ENCODE results near the gene SORCS2. TPM values are rescaled to one million over a fixed set of nuclear protein-coding genes. Genes with fewer than 3 reads are reported as not detected.

SORCS2 gene
- total and polyA plus RNA-seq, 2 of the 8 experiments (the other 6 are each of a cell fraction or from before 2014, with no cell fraction given) = 0.36 to 1.8 TPM

GRCh38 chr4:7535094-7535493, 342.8 kb downstream of the SORCS2 start:
- no peak for DNase-seq (ENCODE audit: low read depth in 1 of 2, low spot score in 2 of 2)
- Histone ChIP-seq H3K79me2 (ENCODE audit: control insufficient read depth in 1 of 2, insufficient read depth in 2 of 2, low read length in 2 of 2) (no peaks in the 10 kb centered on the region), H2BK20ac (ENCODE audit: low read length) (no peak overlapping the region), H3K4me3 (ENCODE audit: extremely low read depth in 1 of 4, insufficient read depth in 2 of 4, low read depth in 3 of 4, low read length in 4 of 4) (no peak overlapping the region), H3K79me1 (ENCODE audit: low read depth, low read length) (no peaks in the 10 kb centered on the region), H3K27ac (ENCODE audit: low read depth, low read length) (no peak overlapping the region), H2BK5ac (ENCODE audit: low read depth, low read length) (no peak overlapping the region), H3K18ac (ENCODE audit: extremely low read depth, low read length) (no peak overlapping the region), H3K4me2 (ENCODE audit: insufficient read depth in 1 of 2, low read depth in 2 of 2, low read length in 2 of 2) (no peak overlapping the region), H3K27me3 (replicated peaks in 1 of 4; ENCODE audit: control insufficient read depth in 3 of 4, extremely low read depth in 1 of 4, insufficient read depth in 3 of 4, low read length in 3 of 4) (no peaks in the 10 kb centered on the region), H4K20me1 (replicated peaks in 1 of 2; ENCODE audit: control insufficient read depth in 1 of 2, insufficient read depth in 2 of 2, low read length in 2 of 2) (no peaks in the 10 kb centered on the region), H3K56ac (replicated peaks; ENCODE audit: insufficient read length, low read depth, low read length) (no peak overlapping the region), H4K8ac (ENCODE audit: extremely low read depth, insufficient read depth, low read length) (no peak overlapping the region), H3K23ac (ENCODE audit: insufficient read length) (no peak overlapping the region), H2BK12ac (ENCODE audit: low read depth, low read length) (no peak overlapping the region), H2BK120ac (replicated peaks; ENCODE audit: low read depth, low read length) (no peak overlapping the region), H2AFZ (ENCODE audit: low read length) (no peak overlapping the region), H2BK15ac (ENCODE audit: low read length) (no peak overlapping the region), H3K9me3 (ENCODE audit: insufficient read depth in 2 of 2, low read depth in 1 of 2, low read length in 1 of 2) (peaks cover 2 to 6% of the 10 kb centered on the region in 2 experiments; a peak in 2 of 4 replicates), H2AK5ac (ENCODE audit: low read depth, low read length) (no peak overlapping the region), H3K23me2 (ENCODE audit: low read depth, low read length) (no peaks in the 10 kb centered on the region), H3K9ac (replicated peaks in 1 of 4; ENCODE audit: extremely low read depth in 1 of 4, low read depth in 3 of 4, low read length in 3 of 4) (no peak overlapping the region), H3K4ac (replicated peaks; ENCODE audit: insufficient read length, low read depth, low read length) (no peak overlapping the region), H3K4me1 (replicated peaks in 1 of 4; ENCODE audit: control insufficient read depth in 3 of 4, insufficient read depth in 4 of 4, low read length in 3 of 4) (peaks cover 0 to 15% (median 7%) of the 10 kb centered on the region in 4 experiments; a peak in 5 of 7 replicates), H3K36me3 (ENCODE audit: control insufficient read depth in 2 of 4, insufficient read depth in 4 of 4, low read length in 3 of 4) (no peaks in the 10 kb centered on the region), H4K91ac (replicated peaks; ENCODE audit: insufficient read length, low read length) (no peak overlapping the region), H3K14ac (ENCODE audit: insufficient read length) (no peak overlapping the region), H4K5ac (ENCODE audit: insufficient read length, low read depth, low read length) (no peak overlapping the region)
- POLR2A ChIA-PET (ENCODE audit: partially characterized antibody) = no interaction called here
- no peak for FAIRE-seq
- CTCF ChIA-PET (ENCODE audit: partially characterized antibody) = no interaction called here
- 78% methylated on average over 10 of the region's 10 CpGs; no CpG with 5 or more reads in 1 of the 2 experiments for WGBS, 2 experiments (ENCODE audit: extremely low coverage in 1 of 2, insufficient coverage in 1 of 2, insufficient read length in 1 of 2, insufficient replicate concordance in 2 of 2, low coverage in 1 of 2, low lambda C conversion rate in 2 of 2, missing lambda C conversion rate in 1 of 2)
- TF ChIP-seq POLR2A (IDR thresholded peaks at IDR 0.05; ENCODE audit: control extremely low read depth in 1 of 2, low read depth in 2 of 2, low read length in 2 of 2) (no peak), RNF2 (IDR thresholded peaks at IDR 0.05; ENCODE audit: borderline replicate concordance, low read depth, low read length, missing control alignments, poor library complexity, severe bottlenecking) (no peak), SIRT6 (IDR thresholded peaks at IDR 0.05; ENCODE audit: low read length) (no peak), E2F6 (IDR thresholded peaks at IDR 0.05) (no peak), PHF8 (conservative IDR thresholded peaks at IDR 0.05; ENCODE audit: low read depth, low read length) (no peak), GTF2F1 (IDR thresholded peaks at IDR 0.05; ENCODE audit: borderline replicate concordance, low read depth, low read length) (no peak), SIN3A (conservative IDR thresholded peaks at IDR 0.05 in 1 of 2, IDR thresholded peaks at IDR 0.05 in 1 of 2; ENCODE audit: low read depth in 1 of 2, low read length in 2 of 2) (no peak), TAF7 (optimal IDR thresholded peaks at IDR 0.05; ENCODE audit: borderline replicate concordance, low read depth, low read length) (no peak), ZNF274 (IDR thresholded peaks at IDR 0.05; ENCODE audit: borderline replicate concordance, extremely low read depth, low read length) (no peak), KDM4A (IDR thresholded peaks at IDR 0.05; ENCODE audit: low read depth, low read length, severe bottlenecking) (no peak)
- TF ChIP-seq, protein P1, sequence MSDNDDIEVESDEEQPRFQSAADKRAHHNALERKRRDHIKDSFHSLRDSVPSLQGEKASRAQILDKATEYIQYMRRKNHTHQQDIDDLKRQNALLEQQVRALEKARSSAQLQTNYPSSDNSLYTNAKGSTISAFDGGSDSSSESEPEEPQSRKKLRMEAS (IDR thresholded peaks at IDR 0.05) = no peak
- TF ChIP-seq, protein P2, sequence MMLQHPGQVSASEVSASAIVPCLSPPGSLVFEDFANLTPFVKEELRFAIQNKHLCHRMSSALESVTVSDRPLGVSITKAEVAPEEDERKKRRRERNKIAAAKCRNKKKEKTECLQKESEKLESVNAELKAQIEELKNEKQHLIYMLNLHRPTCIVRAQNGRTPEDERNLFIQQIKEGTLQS (IDR thresholded peaks at IDR 0.05; ENCODE audit: insufficient read depth, low read depth, low read length) = no peak
